Spleen (tissue), 7 donors: ENCODE data around the gene KREMEN1.

Experiments used
- POLR2AphosphoS5 ChIP-seq, 3 donors: sonication (generic); formaldehyde crosslinking; IDR thresholded peaks; one replicate each; pipeline ENCODE4 v1.5.1; 2017; ENCODE audit warnings: antibody characterized with exemption in 3 of 3
- TF ChIP-seq, protein P1 (sequence below), 11 experiments: fragments of 200-600 bp in 7 of 11; fragments of 450-650 bp in 4 of 11; sonication (generic) in 4 of 11; IDR thresholded peaks in 8 of 11; conservative IDR thresholded peaks in 3 of 11; 1 replicate in 7 of 11; 2 replicates in 4 of 11; pipeline versions ENCODE4 v1.4.0 to v1.8.0; 2016 to 2021; ENCODE audit warnings: antibody characterized with exemption in 11 of 11, inconsistent platforms in 4 of 11, mild to moderate bottlenecking in 1 of 11
- donor health status: DM: no; HTN: no; CAD: no; lungs with moderate emphysema.
- donor health status: DM: no; HTN: no; CAD: no.
- donor health status: DM: no; HTN: no; CAD: no.

DNA sequence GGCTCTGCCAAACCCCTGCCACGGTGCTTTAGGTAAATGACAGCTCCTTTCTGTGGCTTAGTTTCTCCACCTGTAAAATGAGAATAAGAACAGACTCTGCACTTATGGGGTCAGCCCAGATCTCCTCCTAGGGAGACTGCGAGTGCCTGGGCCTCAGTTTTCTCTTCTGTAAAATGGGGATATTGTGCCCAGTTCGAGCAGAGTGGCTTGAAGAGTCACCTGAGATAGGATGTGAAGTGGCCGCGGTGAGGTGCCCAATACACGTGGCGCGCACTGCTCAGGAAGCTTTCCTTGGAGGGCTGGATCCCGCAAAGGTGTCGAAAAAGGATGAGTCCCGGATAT lies 132.4 kb downstream of the KREMEN1 start:
- TF ChIP-seq, protein P1, sequence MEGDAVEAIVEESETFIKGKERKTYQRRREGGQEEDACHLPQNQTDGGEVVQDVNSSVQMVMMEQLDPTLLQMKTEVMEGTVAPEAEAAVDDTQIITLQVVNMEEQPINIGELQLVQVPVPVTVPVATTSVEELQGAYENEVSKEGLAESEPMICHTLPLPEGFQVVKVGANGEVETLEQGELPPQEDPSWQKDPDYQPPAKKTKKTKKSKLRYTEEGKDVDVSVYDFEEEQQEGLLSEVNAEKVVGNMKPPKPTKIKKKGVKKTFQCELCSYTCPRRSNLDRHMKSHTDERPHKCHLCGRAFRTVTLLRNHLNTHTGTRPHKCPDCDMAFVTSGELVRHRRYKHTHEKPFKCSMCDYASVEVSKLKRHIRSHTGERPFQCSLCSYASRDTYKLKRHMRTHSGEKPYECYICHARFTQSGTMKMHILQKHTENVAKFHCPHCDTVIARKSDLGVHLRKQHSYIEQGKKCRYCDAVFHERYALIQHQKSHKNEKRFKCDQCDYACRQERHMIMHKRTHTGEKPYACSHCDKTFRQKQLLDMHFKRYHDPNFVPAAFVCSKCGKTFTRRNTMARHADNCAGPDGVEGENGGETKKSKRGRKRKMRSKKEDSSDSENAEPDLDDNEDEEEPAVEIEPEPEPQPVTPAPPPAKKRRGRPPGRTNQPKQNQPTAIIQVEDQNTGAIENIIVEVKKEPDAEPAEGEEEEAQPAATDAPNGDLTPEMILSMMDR (IDR thresholded peaks at IDR 0.05 in 8 of 11, conservative IDR thresholded peaks at IDR 0.05 in 3 of 11), result no peak
- no peak for TF ChIP-seq POLR2AphosphoS5 (IDR thresholded peaks at IDR 0.05)
